ENCODE measurements around the gene APOBEC3H.
A peak's percentile ranks its signal among the peaks of the same experiment; 100 is the strongest.

APOBEC3H gene

GRCh38 chr22:39110631-39111561 is 13.9 kb downstream of the APOBEC3H start:
- no peak for DNase-seq (ENCODE audit: low read depth in 2 of 2)

DNA sequence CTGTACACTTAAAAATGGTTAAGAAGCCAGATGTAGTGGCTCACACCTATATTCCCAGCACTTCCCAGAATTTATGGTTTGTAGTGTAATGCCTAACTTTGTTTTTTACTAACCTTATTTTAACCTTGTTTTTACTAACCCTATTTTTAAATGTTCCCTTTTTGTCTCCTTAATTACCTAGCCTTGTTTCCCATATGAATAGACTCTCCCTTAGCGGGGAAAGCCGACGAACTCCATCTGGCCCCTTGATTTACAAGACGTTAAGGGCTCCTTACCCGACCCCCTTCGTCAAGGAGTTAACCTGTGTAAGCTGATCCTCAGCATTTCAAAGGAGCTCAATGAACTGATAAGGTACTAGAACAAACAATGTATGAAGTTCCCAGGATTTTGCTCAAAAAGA is 17.1 kb downstream of the APOBEC3H start:
- no peak for DNase-seq (ENCODE audit: low read depth in 2 of 2)

- no peak for DNase-seq (ENCODE audit: low read depth in 2 of 2)
Measured at GRCh38 chr22:39115570-39115969, 18.5 kb downstream of the APOBEC3H start.

GRCh38 chr22:39115977-39116621 is 19.1 kb downstream of the APOBEC3H start:
- no peak for DNase-seq (ENCODE audit: low read depth in 2 of 2)

DNA sequence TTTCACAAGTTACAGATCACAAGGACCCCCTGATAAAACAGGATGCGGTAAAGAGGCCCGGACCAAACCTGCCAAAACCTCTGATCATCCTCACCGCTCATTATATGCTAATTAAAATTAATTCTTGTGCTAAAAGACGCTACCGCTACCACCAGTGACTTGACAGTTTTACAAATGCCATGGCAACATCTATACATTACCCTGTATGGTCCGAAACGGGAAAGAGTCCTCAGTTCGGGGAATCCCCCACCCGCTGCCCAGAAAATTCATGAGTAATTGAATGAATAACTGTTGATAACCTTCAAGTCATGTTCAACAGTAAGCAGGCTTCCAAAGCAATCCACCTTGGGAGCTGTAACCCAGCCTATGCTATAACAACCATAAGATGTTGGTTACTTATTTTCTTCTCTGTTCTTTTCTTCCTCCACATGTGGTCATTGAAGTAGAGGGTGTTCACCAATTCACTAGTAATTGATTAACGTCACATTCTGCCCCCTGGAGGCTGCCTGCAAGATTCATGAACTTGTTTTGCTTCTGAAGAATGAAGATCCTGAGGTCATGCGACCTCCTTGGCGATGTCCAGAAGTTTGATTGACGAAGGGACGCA is 20.6 kb downstream of the APOBEC3H start:
- DNase-seq (ENCODE audit: low read depth in 2 of 2): peak; percentile 54 to 56

DNA sequence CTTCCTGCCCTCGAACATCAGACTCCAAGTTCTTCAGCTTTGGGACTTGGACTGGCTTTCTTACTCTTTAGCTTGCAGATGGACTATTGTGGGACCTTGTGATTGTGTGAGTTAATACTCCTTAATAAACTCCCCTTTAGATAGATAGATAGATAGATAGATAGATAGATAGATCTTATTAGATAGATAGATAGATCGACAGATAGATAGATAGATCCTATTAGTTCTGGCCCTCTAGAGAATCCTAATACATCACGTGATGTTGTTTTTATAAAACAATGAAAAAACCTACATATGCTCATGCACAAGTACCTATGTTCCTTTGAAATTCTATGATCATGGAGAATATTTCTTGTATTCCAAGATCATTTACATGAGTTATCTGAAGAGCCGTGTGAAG is 23.9 kb downstream of the APOBEC3H start:
- no peak for DNase-seq (ENCODE audit: low read depth in 2 of 2)

DNA sequence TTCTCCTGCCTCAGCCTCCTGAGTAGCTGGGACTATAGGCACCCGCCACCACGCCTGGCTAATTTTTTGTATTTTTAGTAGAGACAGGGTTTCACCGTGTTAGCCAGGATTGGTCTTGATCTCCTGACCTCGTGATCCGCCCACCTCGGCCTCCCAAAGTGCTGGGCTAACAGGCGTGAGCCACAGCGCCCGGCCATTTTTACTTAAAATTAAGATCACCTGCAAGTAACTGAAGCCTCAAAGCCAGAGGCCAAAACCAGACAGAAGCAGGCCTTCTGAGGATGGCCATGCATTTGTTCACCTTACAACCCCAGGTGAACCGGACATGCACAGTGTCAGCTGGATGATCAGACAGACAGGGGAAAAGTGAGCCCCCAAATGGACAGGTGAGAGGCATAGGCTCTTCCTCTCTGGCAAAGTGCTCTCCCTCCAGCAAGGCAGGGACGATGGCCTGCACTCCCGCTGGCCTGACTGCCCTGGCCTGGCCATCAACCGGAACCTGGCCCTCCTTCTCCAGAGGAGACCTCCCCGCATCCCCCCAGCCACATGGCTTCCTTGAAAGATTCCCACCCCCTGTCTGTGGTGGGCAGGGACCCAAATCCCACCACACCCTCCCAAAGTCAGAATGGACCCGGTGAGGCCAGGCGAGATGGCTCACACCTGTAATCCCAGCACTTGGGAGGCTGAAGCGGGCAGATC is 25.9 kb downstream of the APOBEC3H start:
- DNase-seq (ENCODE audit: low read depth in 2 of 2): no peak

DNA sequence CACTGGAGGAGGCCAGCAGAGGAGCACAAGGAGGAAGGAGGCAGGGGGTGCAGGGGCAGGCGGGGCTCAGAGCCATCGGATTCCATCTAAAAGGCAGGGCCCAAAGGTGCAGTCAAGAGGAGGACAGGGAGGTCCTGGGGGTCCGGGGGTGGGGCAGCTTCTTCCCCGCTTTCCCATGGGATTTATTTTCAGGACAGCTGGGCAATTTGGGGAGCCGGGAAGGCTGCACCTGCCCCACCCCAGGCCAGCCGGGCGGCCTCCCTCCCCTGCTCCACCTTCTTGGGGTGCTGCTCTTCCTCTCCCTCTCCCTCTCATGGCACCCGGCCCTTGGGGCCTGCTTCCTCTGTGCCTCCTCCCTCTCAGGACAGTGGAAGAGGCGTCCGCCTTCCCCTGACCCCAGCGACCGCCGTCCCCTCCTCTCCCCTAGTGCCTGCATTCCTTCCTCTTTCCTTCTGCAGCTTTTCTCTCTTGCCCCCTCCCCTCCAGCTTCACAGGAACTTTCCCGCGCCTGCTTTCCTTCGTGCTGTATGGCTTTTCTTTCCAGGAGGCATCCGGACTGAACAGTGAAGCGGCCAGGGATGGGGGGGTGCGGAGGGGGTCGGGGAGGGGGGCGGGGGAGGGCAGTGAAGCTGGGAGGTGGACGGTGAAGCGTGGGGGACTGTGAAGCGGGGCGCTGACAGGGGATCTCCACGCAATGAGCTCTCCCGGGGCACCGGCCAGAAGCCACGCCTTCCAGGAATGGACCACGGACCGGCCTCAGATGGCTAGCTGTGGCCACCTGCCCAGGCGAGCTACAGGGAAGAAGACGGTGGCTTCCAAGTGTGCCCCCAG is 26.9 kb downstream of the APOBEC3H start:
- no peak for DNase-seq (ENCODE audit: low read depth in 2 of 2)

DNA sequence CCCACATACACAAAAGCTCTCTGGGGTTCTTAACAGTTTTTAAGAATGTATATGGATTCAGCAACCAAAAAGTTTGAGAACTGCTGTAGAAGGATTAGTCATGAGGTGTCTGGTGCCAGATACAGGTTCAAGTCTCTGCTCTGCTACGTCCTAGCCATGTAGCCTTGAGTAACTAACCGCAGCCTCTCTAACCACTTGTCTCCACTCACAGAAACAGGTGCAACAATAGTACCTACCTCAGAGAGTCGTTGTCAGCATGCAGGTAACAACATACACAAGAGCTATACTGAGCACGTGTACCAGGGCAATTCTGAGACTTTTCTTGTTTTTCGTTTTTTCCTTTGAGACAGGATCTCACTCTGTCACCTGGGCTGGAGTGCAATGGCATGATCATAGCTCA is 28.6 kb downstream of the APOBEC3H start:
- DNase-seq (ENCODE audit: low read depth in 2 of 2): no peak

GRCh38 chr22:39128508-39128907 is 31.5 kb downstream of the APOBEC3H start:
- no peak for DNase-seq (ENCODE audit: low read depth in 2 of 2)

- DNase-seq (ENCODE audit: low read depth in 2 of 2): no peak
Measured at GRCh38 chr22:39129081-39129480, 32.0 kb downstream of the APOBEC3H start.

GRCh38 chr22:39129746-39130145 is 32.7 kb downstream of the APOBEC3H start:
- DNase-seq (ENCODE audit: low read depth in 2 of 2): no peak

DNA sequence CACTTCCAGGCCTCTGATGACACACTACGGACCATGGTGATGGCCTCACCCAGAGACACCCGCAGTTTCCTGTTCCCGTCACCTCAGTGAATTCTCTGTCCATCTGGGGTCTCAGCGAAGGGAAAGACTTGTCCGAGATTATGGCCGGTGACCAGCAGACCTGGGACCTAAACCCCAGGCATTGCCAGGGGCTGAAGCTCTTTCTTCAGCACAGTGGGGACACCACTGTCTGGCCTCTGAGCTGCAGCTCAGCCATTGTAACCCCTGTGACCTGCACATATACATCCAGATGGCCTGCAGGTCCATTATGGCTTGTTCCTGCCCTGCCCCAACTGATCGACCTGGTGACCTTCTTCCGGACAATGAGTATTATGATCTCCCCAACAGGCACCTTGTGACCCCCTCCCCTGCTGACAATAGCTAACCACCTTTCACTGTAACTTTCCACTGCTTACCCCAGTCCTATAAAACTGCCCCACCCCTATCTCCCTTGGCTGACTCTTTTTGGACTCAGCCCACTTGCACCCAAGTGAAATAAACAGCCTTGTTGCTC is 33.2 kb downstream of the APOBEC3H start:
- no peak for DNase-seq (ENCODE audit: low read depth in 2 of 2)

DNA sequence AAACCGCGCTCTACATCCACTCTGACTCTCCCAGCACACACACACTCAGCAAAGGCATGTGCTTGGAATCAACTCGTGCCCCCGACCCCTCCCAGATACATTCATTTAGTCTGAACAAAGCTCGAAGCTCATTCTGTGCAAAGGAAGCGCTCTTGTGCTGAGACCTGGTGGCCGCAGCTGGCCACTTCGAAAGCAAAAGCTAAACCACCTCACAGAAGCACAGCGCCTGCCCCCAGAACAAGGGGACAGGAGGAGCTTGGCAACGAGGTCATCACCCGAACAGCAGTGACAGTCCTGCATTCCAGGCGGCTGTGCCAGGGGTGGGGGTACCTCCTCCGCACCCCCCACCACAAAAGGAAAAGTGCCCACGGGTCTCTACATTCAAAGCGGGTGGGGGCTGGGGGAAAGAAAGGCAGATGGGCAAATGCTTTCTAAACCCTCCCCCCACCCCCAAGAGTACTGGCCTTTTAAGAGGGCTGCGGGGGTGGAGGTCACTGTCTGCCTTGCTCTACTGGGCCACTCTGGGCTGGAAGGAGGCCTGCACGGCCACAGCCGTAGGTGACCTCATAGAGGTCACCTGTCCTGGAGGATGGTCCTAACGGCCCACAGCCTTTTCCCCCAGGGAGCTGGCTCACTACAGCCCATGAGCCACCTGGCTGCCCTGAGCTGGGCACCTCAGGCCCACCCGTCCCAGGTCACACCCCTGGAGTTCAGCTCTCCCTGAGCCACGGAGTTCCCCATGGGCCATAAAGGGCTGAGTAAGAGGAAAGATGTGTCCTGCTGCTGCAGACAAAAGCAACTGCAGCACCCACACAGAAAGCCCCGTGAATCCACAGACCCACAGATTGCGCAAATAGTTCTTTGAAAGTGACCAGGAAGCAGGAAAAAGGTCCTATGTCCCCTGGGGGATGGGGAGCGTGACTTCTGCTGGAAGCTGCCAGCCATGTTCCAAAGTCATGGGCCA is 34.1 kb downstream of the APOBEC3H start:
- no peak for DNase-seq (ENCODE audit: low read depth in 2 of 2)

GRCh38 chr22:39132281-39132680 is 35.2 kb downstream of the APOBEC3H start:
- DNase-seq (ENCODE audit: low read depth in 2 of 2): no peak

- DNase-seq (ENCODE audit: low read depth in 2 of 2): no peak
Measured at GRCh38 chr22:39132871-39133524, 36.0 kb downstream of the APOBEC3H start.

DNA sequence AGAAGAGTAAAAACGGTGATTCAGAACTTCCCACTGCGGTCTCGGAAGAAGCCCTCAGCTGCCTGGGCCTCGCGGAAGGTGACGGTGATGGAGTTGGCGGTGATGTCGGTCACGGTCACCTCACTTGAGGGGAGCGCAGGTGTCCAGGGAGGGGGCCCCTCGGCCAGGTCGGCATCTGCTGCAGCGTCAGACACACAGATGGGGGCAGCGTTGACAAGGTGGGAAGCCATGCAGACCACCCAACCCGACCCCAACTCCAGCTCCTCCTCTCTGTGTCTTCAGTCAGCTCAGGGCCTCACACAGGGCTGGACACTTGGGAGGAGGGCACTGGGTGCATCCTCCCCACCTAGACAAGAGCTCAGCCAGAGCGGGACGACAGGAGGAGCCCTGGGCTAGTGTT is 36.8 kb downstream of the APOBEC3H start:
- DNase-seq (ENCODE audit: low read depth in 2 of 2): no peak

- no peak for DNase-seq (ENCODE audit: low read depth in 2 of 2)
Measured at GRCh38 chr22:39134366-39135091, 37.5 kb downstream of the APOBEC3H start.
